Neural cell (in vitro differentiated cells): ENCODE measurements around the gene WDR33. TPM values are rescaled to one million over a fixed set of nuclear protein-coding genes. Genes with fewer than 3 reads are reported as not detected.

Experiments
- H2AFZ ChIP-seq: fragments of 200-600, 300-800 bp; sonication (generic), shearing (Covaris generic); 2 replicates; pipeline ENCODE4 v1.6.0; 2014; ENCODE audit warnings: low read depth, mild to moderate bottlenecking, antibody characterized with exemption, low read length, moderate library complexity
- H3F3A ChIP-seq: fragments of 200-600 bp; shearing (Covaris generic); 2 replicates; pipeline ENCODE4 v1.6.1; 2016; ENCODE audit warnings: mild to moderate bottlenecking, moderate library complexity, mixed read lengths, antibody characterized with exemption, low read length; ENCODE audit not compliant: insufficient read depth, poor library complexity, severe bottlenecking
- H3K27ac ChIP-seq: fragments of 200-600, 300-800 bp; sonication (generic), shearing (Covaris generic); 2 replicates; pipeline ENCODE4 v1.5.1; 2014; ENCODE audit warnings: mild to moderate bottlenecking, low read length, moderate library complexity
- H3K27me3 ChIP-seq: fragments of 300-800, 200-600 bp; sonication (generic), shearing (Covaris generic); 2 replicates; pipeline ENCODE4 v1.6.0; 2014; ENCODE audit warnings: mild to moderate bottlenecking, low read depth, low read length, moderate library complexity; ENCODE audit not compliant: insufficient read depth
- H3K36me3 ChIP-seq: fragments of 300-800, 200-600 bp; sonication (generic), shearing (Covaris generic); 2 replicates; pipeline ENCODE4 v1.5.1; 2014; ENCODE audit warnings: mild to moderate bottlenecking, antibody characterized with exemption, low read length, moderate library complexity; ENCODE audit not compliant: insufficient read depth
- H3K4me2 ChIP-seq: fragments of 300-800, 200-600 bp; sonication (generic), shearing (Covaris generic); 2 replicates; pipeline ENCODE4 v1.6.0; 2014; ENCODE audit warnings: mild to moderate bottlenecking, low read length
- H3K4me3 ChIP-seq: fragments of 300-800, 200-600 bp; sonication (generic), shearing (Covaris generic); 2 replicates; pipeline ENCODE4 v1.5.1; 2014; ENCODE audit warnings: mild to moderate bottlenecking, low read length, moderate library complexity
- H3K79me2 ChIP-seq: fragments of 200-600 bp; shearing (Covaris generic); replicated peaks from 2 replicates; pipeline ENCODE4 v1.6.0; 2014; ENCODE audit warnings: mild to moderate bottlenecking, low read length, moderate library complexity; ENCODE audit not compliant: insufficient read depth
- H3K9ac ChIP-seq: fragments of 300-800, 200-600 bp; sonication (generic), shearing (Covaris generic); 2 replicates; pipeline ENCODE4 v1.6.1; 2016; ENCODE audit warnings: mild to moderate bottlenecking, low read length, mixed read lengths
- H3K9me2 ChIP-seq: fragments of 200-600 bp; shearing (Covaris generic); 2 replicates; pipeline ENCODE4 v1.6.1; 2016; ENCODE audit warnings: mild to moderate bottlenecking, low read length, mixed read lengths; ENCODE audit not compliant: insufficient read depth
- H3K9me3 ChIP-seq: fragments of 200-600, 300-800 bp; sonication (generic), shearing (Covaris generic); 2 replicates; pipeline ENCODE4 v1.6.1; 2016; ENCODE audit warnings: mild to moderate bottlenecking, mixed run types, low read length, moderate library complexity, mixed read lengths
- H4K20me1 ChIP-seq: fragments of 200-600 bp; shearing (Covaris generic); 2 replicates; pipeline ENCODE4 v1.6.1; 2016; ENCODE audit warnings: mild to moderate bottlenecking, mixed run types; ENCODE audit not compliant: insufficient read depth
- EP300 ChIP-seq: fragments of 450-650 bp; conservative IDR thresholded peaks from 2 replicates; pipeline ENCODE4 v1.6.1; 2014; ENCODE audit warnings: antibody characterized with exemption, mild to moderate bottlenecking, moderate library complexity; ENCODE audit not compliant: poor library complexity, severe bottlenecking
- EZH2 ChIP-seq: fragments of 200-600, 300-800 bp; shearing (Covaris generic), sonication (generic); IDR thresholded peaks from 2 replicates; pipeline ENCODE4 v1.6.1; 2014; ENCODE audit warnings: antibody characterized with exemption, low read length, borderline replicate concordance, mild to moderate bottlenecking; ENCODE audit not compliant: insufficient read depth, poor library complexity, severe bottlenecking
- MXI1 ChIP-seq: fragments of 450-650 bp; conservative IDR thresholded peaks from 2 replicates; pipeline ENCODE4 v1.6.1; 2014; ENCODE audit warnings: antibody characterized with exemption, mild to moderate bottlenecking; ENCODE audit not compliant: poor library complexity, severe bottlenecking
- POLR2AphosphoS5 ChIP-seq: IDR thresholded peaks from 2 replicates; pipeline ENCODE4 v1.6.1; 2012
- RAD21 ChIP-seq: fragments of 450-650 bp; conservative IDR thresholded peaks from 2 replicates; pipeline ENCODE4 v1.6.1; 2014; ENCODE audit warnings: antibody characterized with exemption, mild to moderate bottlenecking, moderate library complexity
- SMC3 ChIP-seq: fragments of 450-650 bp; conservative IDR thresholded peaks from 2 replicates; pipeline ENCODE4 v1.6.1; 2014; ENCODE audit warnings: antibody characterized with exemption, mild to moderate bottlenecking, moderate library complexity; ENCODE audit not compliant: poor library complexity
- TAF1 ChIP-seq: IDR thresholded peaks from 2 replicates; pipeline ENCODE4 v1.6.1; 2012; ENCODE audit warnings: low read depth
- polyA plus RNA-seq: library from polyadenylated mRNA; depleted of rRNA; stranded (reverse); fragments of >200 nt; gene quantifications from 2 replicates; pipeline ENCODE4 v1.2.3, GENCODE V29; 2014
- TF ChIP-seq, protein P1 (sequence below): fragments of 450-650 bp; IDR thresholded peaks from 2 replicates; pipeline ENCODE4 v1.5.1; 2014; ENCODE audit warnings: antibody characterized with exemption, mild to moderate bottlenecking, moderate library complexity; ENCODE audit not compliant: poor library complexity, severe bottlenecking
- TF ChIP-seq, protein P2 (sequence below): IDR thresholded peaks from 2 replicates; pipeline ENCODE4 v1.6.1; 2012; ENCODE audit warnings: borderline replicate concordance

The WDR33 gene
- polyA plus RNA-seq, 1 donor from 2014 or later = 58.7 TPM

DNA sequence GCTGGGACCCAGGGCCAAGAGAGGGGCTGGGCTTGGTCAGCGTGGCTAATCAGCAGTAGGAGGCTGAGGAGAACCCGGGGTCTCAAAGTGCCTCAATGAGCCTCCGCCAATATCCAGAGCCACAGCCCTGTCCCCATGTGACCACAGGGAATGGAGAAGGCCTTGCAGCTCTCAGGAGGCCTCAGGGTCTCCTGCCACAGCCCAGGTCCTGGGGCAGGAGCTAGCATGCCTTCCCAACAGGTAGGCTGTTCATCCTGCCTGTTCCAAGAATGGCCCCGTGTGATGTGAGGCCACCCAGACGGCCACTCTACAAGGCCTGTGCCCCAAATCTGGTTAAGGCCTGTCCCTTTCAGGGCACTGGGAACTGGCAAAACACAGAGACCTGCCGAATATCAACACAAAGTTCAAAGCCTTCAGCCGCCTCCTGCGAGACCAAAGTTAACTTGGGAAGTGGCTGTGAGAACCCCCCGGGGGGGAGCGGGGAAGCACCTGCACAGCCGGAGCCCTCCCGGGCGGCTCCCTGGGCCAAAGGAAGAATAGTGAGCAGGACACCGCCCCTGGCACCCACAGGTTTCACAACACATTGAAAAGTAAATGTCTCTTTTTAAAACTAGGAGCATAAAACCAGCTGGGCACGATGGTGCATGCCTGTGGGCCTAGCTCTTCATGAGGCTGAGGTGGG is 131.2 kb downstream of the WDR33 start:
- Histone ChIP-seq H3K9me3 (no peaks in the 10 kb centered on the region), H3K4me3 (no peak overlapping the region), H2AFZ (no peak overlapping the region), H3K4me2 (no peak overlapping the region), H3F3A (no peaks in the 10 kb centered on the region), H3K27me3 (peaks cover 17% of the 10 kb centered on the region), H3K27ac (no peak overlapping the region), H3K36me3 (no peaks in the 10 kb centered on the region), H3K9ac (no peak overlapping the region), H3K9me2 (no peaks in the 10 kb centered on the region), H4K20me1 (no peaks in the 10 kb centered on the region), H3K79me2 (no peaks in the 10 kb centered on the region)
- TF ChIP-seq, protein P1, sequence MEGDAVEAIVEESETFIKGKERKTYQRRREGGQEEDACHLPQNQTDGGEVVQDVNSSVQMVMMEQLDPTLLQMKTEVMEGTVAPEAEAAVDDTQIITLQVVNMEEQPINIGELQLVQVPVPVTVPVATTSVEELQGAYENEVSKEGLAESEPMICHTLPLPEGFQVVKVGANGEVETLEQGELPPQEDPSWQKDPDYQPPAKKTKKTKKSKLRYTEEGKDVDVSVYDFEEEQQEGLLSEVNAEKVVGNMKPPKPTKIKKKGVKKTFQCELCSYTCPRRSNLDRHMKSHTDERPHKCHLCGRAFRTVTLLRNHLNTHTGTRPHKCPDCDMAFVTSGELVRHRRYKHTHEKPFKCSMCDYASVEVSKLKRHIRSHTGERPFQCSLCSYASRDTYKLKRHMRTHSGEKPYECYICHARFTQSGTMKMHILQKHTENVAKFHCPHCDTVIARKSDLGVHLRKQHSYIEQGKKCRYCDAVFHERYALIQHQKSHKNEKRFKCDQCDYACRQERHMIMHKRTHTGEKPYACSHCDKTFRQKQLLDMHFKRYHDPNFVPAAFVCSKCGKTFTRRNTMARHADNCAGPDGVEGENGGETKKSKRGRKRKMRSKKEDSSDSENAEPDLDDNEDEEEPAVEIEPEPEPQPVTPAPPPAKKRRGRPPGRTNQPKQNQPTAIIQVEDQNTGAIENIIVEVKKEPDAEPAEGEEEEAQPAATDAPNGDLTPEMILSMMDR = no peak
- TF ChIP-seq RAD21 = no peak
- no peak for TF ChIP-seq EZH2
- no peak for TF ChIP-seq EP300
- TF ChIP-seq MXI1 = no peak
- TF ChIP-seq, protein P2, sequence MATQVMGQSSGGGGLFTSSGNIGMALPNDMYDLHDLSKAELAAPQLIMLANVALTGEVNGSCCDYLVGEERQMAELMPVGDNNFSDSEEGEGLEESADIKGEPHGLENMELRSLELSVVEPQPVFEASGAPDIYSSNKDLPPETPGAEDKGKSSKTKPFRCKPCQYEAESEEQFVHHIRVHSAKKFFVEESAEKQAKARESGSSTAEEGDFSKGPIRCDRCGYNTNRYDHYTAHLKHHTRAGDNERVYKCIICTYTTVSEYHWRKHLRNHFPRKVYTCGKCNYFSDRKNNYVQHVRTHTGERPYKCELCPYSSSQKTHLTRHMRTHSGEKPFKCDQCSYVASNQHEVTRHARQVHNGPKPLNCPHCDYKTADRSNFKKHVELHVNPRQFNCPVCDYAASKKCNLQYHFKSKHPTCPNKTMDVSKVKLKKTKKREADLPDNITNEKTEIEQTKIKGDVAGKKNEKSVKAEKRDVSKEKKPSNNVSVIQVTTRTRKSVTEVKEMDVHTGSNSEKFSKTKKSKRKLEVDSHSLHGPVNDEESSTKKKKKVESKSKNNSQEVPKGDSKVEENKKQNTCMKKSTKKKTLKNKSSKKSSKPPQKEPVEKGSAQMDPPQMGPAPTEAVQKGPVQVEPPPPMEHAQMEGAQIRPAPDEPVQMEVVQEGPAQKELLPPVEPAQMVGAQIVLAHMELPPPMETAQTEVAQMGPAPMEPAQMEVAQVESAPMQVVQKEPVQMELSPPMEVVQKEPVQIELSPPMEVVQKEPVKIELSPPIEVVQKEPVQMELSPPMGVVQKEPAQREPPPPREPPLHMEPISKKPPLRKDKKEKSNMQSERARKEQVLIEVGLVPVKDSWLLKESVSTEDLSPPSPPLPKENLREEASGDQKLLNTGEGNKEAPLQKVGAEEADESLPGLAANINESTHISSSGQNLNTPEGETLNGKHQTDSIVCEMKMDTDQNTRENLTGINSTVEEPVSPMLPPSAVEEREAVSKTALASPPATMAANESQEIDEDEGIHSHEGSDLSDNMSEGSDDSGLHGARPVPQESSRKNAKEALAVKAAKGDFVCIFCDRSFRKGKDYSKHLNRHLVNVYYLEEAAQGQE = no peak
- no peak for TF ChIP-seq TAF1
- TF ChIP-seq POLR2AphosphoS5 = no peak
- no peak for TF ChIP-seq SMC3

DNA sequence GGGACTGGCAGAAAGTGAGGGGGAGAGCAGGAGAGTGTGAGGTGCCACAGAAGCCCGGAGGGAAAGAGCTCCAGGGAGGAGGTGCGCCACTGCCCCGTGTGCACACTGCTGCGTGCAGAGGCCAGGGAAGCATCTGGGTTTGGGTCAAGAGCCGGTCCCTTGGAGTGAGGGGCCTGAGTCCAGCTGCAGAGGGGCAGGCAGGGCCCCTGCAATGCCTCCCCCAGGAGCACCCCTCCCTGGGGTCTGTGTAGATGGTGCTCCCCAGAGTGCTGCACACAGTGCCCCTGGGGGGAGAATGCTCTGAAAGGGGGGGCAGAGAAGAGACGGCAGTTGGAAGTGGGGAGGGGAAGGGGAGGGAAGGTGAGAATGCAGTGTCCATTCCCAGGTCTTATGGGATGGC is 132.0 kb downstream of the WDR33 start:
- no peak overlapping the region for H2AFZ ChIP-seq
- no peaks in the 10 kb centered on the region for H4K20me1 ChIP-seq
- no peak overlapping the region for H3K4me3 ChIP-seq
- peaks cover 26% of the 10 kb centered on the region for H3K27me3 ChIP-seq
- TF ChIP-seq MXI1 = no peak
- no peak for TF ChIP-seq RAD21
- H3K9me3 ChIP-seq = no peaks in the 10 kb centered on the region
- no peak overlapping the region for H3K27ac ChIP-seq
- H3K4me2 ChIP-seq = no peak overlapping the region
- no peak overlapping the region for H3K9ac ChIP-seq
- H3F3A ChIP-seq = no peaks in the 10 kb centered on the region
- no peaks in the 10 kb centered on the region for H3K36me3 ChIP-seq
- H3K79me2 ChIP-seq = no peaks in the 10 kb centered on the region
- H3K9me2 ChIP-seq = no peaks in the 10 kb centered on the region
